ENCODE results near the gene ADH5. TPM values are rescaled to one million over a fixed set of nuclear protein-coding genes. Genes with fewer than 3 reads are reported as not detected.
"Not testable (repeated sequence)": the region's sequence is repeated elsewhere in the genome, so short reads cannot be mapped to it uniquely, and the experiment has no call there.

The ADH5 gene
- total RNA-seq, 1 donor: 45.9 TPM

GRCh38 chr4:99100876-99101275 lies 12.3 kb upstream of the ADH5 start:
- Histone ChIP-seq H3K9me3 (ENCODE audit: low read depth, low read length) (no peaks in the 10 kb centered on the region), H3K4me3 (ENCODE audit: low read length) (no peak overlapping the region), H3K27me3 (ENCODE audit: insufficient read depth, low read length) (no peaks in the 10 kb centered on the region), H3K4me1 (ENCODE audit: insufficient read depth, low read length) (no peaks in the 10 kb centered on the region)

- H3K9me3 ChIP-seq (ENCODE audit: low read depth, low read length); H3K4me1 ChIP-seq (ENCODE audit: insufficient read depth, low read length); H3K4me3 ChIP-seq (ENCODE audit: low read length); H3K27me3 ChIP-seq (ENCODE audit: insufficient read depth, low read length): not testable (repeated sequence)
Measured at GRCh38 chr4:99099814-99100213, 11.2 kb upstream of the ADH5 start.

- no peaks in the 10 kb centered on the region for H3K9me3 ChIP-seq (ENCODE audit: low read depth, low read length)
- no peaks in the 10 kb centered on the region for H3K27me3 ChIP-seq (ENCODE audit: insufficient read depth, low read length)
- no peak overlapping the region for H3K4me3 ChIP-seq (ENCODE audit: low read length)
- H3K4me1 ChIP-seq (ENCODE audit: insufficient read depth, low read length): no peaks in the 10 kb centered on the region
Measured at GRCh38 chr4:99099311-99099710, 10.7 kb upstream of the ADH5 start.

GRCh38 chr4:99091841-99092240 lies 3.3 kb upstream of the ADH5 start:
- H3K27me3 ChIP-seq (ENCODE audit: insufficient read depth, low read length); H3K4me3 ChIP-seq (ENCODE audit: low read length); H3K9me3 ChIP-seq (ENCODE audit: low read depth, low read length): not testable (repeated sequence)
- peaks cover 27% of the 10 kb centered on the region for H3K4me1 ChIP-seq (ENCODE audit: insufficient read depth, low read length)

- H3K4me3 ChIP-seq (ENCODE audit: low read length): no peak overlapping the region
- no peaks in the 10 kb centered on the region for H3K27me3 ChIP-seq (ENCODE audit: insufficient read depth, low read length)
- H3K9me3 ChIP-seq (ENCODE audit: low read depth, low read length): no peaks in the 10 kb centered on the region
- H3K4me1 ChIP-seq (ENCODE audit: insufficient read depth, low read length): peaks cover 28% of the 10 kb centered on the region
Measured at GRCh38 chr4:99091216-99091575, 2.6 kb upstream of the ADH5 start.

GRCh38 chr4:99090481-99091215 lies 2.1 kb upstream of the ADH5 start:
- H3K4me3 ChIP-seq (ENCODE audit: low read length): no peak overlapping the region
- H3K27me3 ChIP-seq (ENCODE audit: insufficient read depth, low read length): no peaks in the 10 kb centered on the region
- H3K4me1 ChIP-seq (ENCODE audit: insufficient read depth, low read length): peaks cover 28% of the 10 kb centered on the region
- no peaks in the 10 kb centered on the region for H3K9me3 ChIP-seq (ENCODE audit: low read depth, low read length)

- Histone ChIP-seq H3K9me3 (ENCODE audit: low read depth, low read length) (no peaks in the 10 kb centered on the region), H3K4me3 (ENCODE audit: low read length) (peak overlapping the region; percentile 94), H3K4me1 (ENCODE audit: insufficient read depth, low read length) (peaks cover 31% of the 10 kb centered on the region), H3K27me3 (ENCODE audit: insufficient read depth, low read length) (no peaks in the 10 kb centered on the region)
Measured at GRCh38 chr4:99088023-99088449, 552 bp downstream of the ADH5 start.

- peaks cover 23% of the 10 kb centered on the region for H3K4me1 ChIP-seq (ENCODE audit: insufficient read depth, low read length)
- H3K27me3 ChIP-seq (ENCODE audit: insufficient read depth, low read length): no peaks in the 10 kb centered on the region
- no peaks in the 10 kb centered on the region for H3K9me3 ChIP-seq (ENCODE audit: low read depth, low read length)
- H3K4me3 ChIP-seq (ENCODE audit: low read length): no peak overlapping the region
Measured at GRCh38 chr4:99084595-99084994, 4.0 kb downstream of the ADH5 start.

- Histone ChIP-seq H3K4me1 (ENCODE audit: insufficient read depth, low read length) (peaks cover 7% of the 10 kb centered on the region), H3K27me3 (ENCODE audit: insufficient read depth, low read length) (no peaks in the 10 kb centered on the region), H3K9me3 (ENCODE audit: low read depth, low read length) (no peaks in the 10 kb centered on the region), H3K4me3 (ENCODE audit: low read length) (no peak overlapping the region)
Measured at GRCh38 chr4:99082192-99082591, 6.4 kb downstream of the ADH5 start.

- H3K27me3 ChIP-seq (ENCODE audit: insufficient read depth, low read length); H3K4me1 ChIP-seq (ENCODE audit: insufficient read depth, low read length); H3K9me3 ChIP-seq (ENCODE audit: low read depth, low read length); H3K4me3 ChIP-seq (ENCODE audit: low read length): not testable (repeated sequence)
Measured at GRCh38 chr4:99080869-99081268, 7.7 kb downstream of the ADH5 start.

- no peak overlapping the region for H3K4me3 ChIP-seq (ENCODE audit: low read length)
- no peaks in the 10 kb centered on the region for H3K27me3 ChIP-seq (ENCODE audit: insufficient read depth, low read length)
- H3K9me3 ChIP-seq (ENCODE audit: low read depth, low read length): no peaks in the 10 kb centered on the region
Measured at GRCh38 chr4:99079625-99080295, 8.8 kb downstream of the ADH5 start.

GRCh38 chr4:99078931-99079624 lies 9.5 kb downstream of the ADH5 start:
- Histone ChIP-seq H3K4me1 (ENCODE audit: insufficient read depth, low read length) (no peaks in the 10 kb centered on the region), H3K4me3 (ENCODE audit: low read length) (no peak overlapping the region), H3K9me3 (ENCODE audit: low read depth, low read length) (no peaks in the 10 kb centered on the region), H3K27me3 (ENCODE audit: insufficient read depth, low read length) (no peaks in the 10 kb centered on the region)

More at GRCh38 chr4:99079625-99080295, 8.8 kb downstream of the ADH5 start:
- H3K4me1 ChIP-seq (ENCODE audit: insufficient read depth, low read length): no peaks in the 10 kb centered on the region

- Histone ChIP-seq H3K9me3 (ENCODE audit: low read depth, low read length) (no peaks in the 10 kb centered on the region), H3K27me3 (ENCODE audit: insufficient read depth, low read length) (no peaks in the 10 kb centered on the region), H3K4me3 (ENCODE audit: low read length) (no peak overlapping the region), H3K4me1 (ENCODE audit: insufficient read depth, low read length) (no peaks in the 10 kb centered on the region)
Measured at GRCh38 chr4:99078336-99078735, 10.3 kb downstream of the ADH5 start.

- no peak overlapping the region for H3K4me3 ChIP-seq (ENCODE audit: low read length)
- no peaks in the 10 kb centered on the region for H3K27me3 ChIP-seq (ENCODE audit: insufficient read depth, low read length)
- no peaks in the 10 kb centered on the region for H3K9me3 ChIP-seq (ENCODE audit: low read depth, low read length)
- no peaks in the 10 kb centered on the region for H3K4me1 ChIP-seq (ENCODE audit: insufficient read depth, low read length)
Measured at GRCh38 chr4:99077177-99077576, 11.4 kb downstream of the ADH5 start.

- no peaks in the 10 kb centered on the region for H3K4me1 ChIP-seq (ENCODE audit: insufficient read depth, low read length)
- H3K4me3 ChIP-seq (ENCODE audit: low read length): no peak overlapping the region
- H3K27me3 ChIP-seq (ENCODE audit: insufficient read depth, low read length): no peaks in the 10 kb centered on the region
- no peaks in the 10 kb centered on the region for H3K9me3 ChIP-seq (ENCODE audit: low read depth, low read length)
Measured at GRCh38 chr4:99076292-99076976, 12.2 kb downstream of the ADH5 start.
